HPDE6-E6E7 (cell line): ENCODE measurements around the gene MANSC1.
"Not testable (repeated sequence)": the region's sequence is repeated elsewhere in the genome, so short reads cannot be mapped to it uniquely, and the experiment has no call there.

Experiments used
- DNase-seq: peaks from one replicate; pipeline ENCODE4 v3.0.0; 2011; ENCODE audit warnings: missing footprints; ENCODE audit errors: extremely low spot score

Gene MANSC1

GRCh38 chr12:12365446-12365802 lies 15.4 kb upstream of the MANSC1 start:
- no peak for DNase-seq

GRCh38 chr12:12364787-12365445 lies 14.9 kb upstream of the MANSC1 start:
- no peak for DNase-seq

GRCh38 chr12:12358528-12358927 lies 8.5 kb upstream of the MANSC1 start:
- DNase-seq = no peak

GRCh38 chr12:12357719-12358461 lies 7.8 kb upstream of the MANSC1 start:
- DNase-seq = no peak

- peak; percentile 79 for DNase-seq
These were observed 7.1 kb upstream of the MANSC1 start, which contains the start of gene BORCS5 for GRCh38 chr12:12356896-12357718. BORCS5 (plus strand) TSS chr12:12357078; CDS start chr12:12357452, 374 bp downstream.

GRCh38 chr12:12356467-12356895 lies 6.4 kb upstream of the MANSC1 start:
- DNase-seq = no peak

GRCh38 chr12:12353807-12354206 lies 3.8 kb upstream of the MANSC1 start:
- no peak for DNase-seq

- no peak for DNase-seq
These were observed 3.2 kb upstream of the MANSC1 start for GRCh38 chr12:12353276-12353675.

GRCh38 chr12:12351468-12352185 lies 1.6 kb upstream of the MANSC1 start:
- not testable (repeated sequence) for DNase-seq

GRCh38 chr12:12350868-12351463 lies 924 bp upstream of the MANSC1 start:
- DNase-seq = no peak

- DNase-seq = no peak
These were observed 11.4 kb downstream of the MANSC1 start for GRCh38 chr12:12338527-12339168.

GRCh38 chr12:12336511-12336910 lies 13.5 kb downstream of the MANSC1 start:
- no peak for DNase-seq

GRCh38 chr12:12336049-12336411 lies 14.0 kb downstream of the MANSC1 start:
- no peak for DNase-seq

GRCh38 chr12:12334367-12335040 lies 15.5 kb downstream of the MANSC1 start:
- no peak for DNase-seq

- DNase-seq = no peak
These were observed 16.4 kb downstream of the MANSC1 start for GRCh38 chr12:12333407-12334366.

- DNase-seq = peak; percentile 49
These were observed 18.1 kb downstream of the MANSC1 start for GRCh38 chr12:12331896-12332295.

GRCh38 chr12:12331244-12331771 lies 18.7 kb downstream of the MANSC1 start:
- no peak for DNase-seq

- DNase-seq = no peak
These were observed 22.2 kb downstream of the MANSC1 start for GRCh38 chr12:12327802-12328201.

- no peak for DNase-seq
These were observed 23.8 kb downstream of the MANSC1 start for GRCh38 chr12:12326262-12326661.
